Body of pancreas (tissue), 4 donors: ENCODE results near the gene TMEM134.

Experiments used
- CTCF ChIP-seq, 7 experiments: fragments of 450-650 bp in 4 of 7; fragments of 200-600 bp in 3 of 7; sonication (generic) in 3 of 7; IDR thresholded peaks; one replicate each; pipeline ENCODE4 v1.5.1; 2016 to 2019; ENCODE audit warnings: antibody characterized with exemption in 7 of 7
- POLR2A ChIP-seq, 3 donors: fragments of 450-650 bp; IDR thresholded peaks; one replicate each; pipeline ENCODE4 v1.6.1; 2016; ENCODE audit warnings: antibody characterized with exemption in 3 of 3, mild to moderate bottlenecking in 2 of 3

DNA sequence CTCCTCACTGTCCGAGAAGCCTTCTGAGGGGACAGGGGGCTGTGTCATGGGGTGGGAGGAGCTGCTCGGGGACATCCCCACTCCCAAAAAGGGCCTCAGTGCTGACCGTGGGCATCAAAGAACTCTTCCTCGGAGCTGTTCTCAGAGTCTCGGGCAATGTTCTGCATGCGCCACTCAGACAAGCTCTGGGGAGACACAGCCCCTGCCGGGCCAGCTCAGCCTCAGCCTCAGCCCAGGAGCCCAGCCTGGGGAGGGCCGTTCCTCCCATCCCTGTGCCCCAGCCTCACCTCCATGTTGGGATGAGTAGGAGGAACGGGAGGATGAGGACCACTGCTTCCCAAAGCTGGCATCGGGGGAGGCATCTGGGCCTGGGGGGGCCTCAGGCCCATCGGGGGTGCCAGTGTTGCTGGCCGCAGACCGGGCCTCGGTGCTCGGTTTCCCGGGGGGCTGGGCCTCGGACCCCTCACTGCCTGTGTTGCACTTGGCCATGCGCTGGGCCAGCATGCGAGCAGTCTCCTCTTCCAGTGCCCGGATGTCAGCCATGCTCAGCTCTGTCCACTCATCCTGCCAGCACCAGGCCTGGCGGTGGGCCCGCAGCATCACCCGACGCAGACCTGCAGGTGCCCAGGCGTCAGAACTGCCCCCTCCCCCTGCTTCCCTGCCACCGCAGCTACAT lies 30.9 kb upstream of the TMEM134 start:
- no peak for TF ChIP-seq CTCF (IDR thresholded peaks at IDR 0.05)
- TF ChIP-seq POLR2A (IDR thresholded peaks at IDR 0.05), result no peak
